G401.6 (cell line): ENCODE results near the gene BCO1.

Experiments
- FAIRE-seq: peaks from 2 replicates; lab custom pipeline; 2012; peaks lifted over from hg19 to GRCh38; lab: Jason Lieb, UNC

BCO1 gene

DNA sequence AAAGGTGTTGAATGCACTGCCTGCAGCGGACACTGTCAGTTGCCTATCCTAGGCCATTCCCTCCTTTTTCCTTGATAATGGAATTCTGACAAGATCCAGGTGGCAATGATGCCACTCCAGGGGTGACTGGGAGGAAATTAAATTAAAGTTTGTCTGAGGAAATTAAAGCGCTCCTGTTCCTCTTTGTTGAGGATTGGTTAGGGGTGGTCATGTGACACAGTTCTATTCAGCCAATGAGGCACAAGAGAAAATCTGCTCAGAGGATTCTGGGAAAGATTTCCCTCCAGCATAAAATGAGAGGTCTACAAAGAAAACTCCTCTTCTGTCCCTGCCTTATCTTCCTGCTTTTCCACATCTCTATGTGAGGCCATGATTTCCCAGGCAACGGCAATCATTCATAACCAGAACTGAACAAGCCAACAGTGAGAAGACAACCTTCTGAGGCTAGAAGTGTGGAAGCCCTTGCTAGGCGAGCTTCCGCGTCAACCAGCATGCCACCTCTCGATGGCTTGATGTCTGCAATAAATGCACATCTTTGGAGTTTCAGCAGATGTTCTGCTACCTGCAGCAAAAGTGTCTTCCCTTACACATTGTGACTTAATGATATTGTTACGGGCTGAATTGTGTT lies 5.6 kb upstream of the BCO1 start:
- no peak for FAIRE-seq

DNA sequence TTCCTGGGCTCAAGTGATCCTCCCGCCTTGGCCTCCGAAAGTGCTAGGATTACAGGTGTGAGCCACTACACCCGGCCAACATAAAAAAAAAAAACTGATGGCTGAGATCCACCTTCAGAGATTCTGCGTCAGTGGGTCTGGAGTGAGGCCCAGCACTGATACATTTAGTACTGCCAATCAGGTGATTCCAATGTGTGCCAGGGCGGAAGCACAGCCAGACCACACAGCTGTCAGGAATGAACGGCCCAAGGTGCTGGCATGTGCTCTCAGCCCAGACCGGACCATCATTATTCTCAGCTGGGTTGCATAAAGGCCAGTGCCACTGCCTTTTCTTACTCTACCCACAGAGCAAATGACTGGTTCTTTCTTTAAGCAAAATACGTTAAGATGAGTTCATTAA lies 1.2 kb upstream of the BCO1 start:
- FAIRE-seq = no peak

DNA sequence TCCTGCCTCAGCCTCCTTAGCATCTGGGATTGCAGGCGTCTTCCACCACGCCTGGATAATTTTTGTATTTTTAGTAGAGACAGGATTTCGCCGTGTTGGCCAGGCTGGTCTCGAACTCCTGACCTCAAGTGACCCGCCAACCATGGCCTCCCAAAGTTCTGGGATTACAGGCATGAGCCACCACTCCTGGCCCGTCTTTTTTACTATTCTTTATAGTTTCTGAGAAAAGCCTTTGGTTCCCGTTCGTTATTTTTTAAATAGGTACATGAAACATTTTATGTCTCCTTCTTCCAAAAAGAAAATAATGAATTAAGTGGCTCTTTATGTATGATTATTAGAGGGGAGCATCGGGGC lies 570 bp upstream of the BCO1 start:
- no peak for FAIRE-seq

DNA sequence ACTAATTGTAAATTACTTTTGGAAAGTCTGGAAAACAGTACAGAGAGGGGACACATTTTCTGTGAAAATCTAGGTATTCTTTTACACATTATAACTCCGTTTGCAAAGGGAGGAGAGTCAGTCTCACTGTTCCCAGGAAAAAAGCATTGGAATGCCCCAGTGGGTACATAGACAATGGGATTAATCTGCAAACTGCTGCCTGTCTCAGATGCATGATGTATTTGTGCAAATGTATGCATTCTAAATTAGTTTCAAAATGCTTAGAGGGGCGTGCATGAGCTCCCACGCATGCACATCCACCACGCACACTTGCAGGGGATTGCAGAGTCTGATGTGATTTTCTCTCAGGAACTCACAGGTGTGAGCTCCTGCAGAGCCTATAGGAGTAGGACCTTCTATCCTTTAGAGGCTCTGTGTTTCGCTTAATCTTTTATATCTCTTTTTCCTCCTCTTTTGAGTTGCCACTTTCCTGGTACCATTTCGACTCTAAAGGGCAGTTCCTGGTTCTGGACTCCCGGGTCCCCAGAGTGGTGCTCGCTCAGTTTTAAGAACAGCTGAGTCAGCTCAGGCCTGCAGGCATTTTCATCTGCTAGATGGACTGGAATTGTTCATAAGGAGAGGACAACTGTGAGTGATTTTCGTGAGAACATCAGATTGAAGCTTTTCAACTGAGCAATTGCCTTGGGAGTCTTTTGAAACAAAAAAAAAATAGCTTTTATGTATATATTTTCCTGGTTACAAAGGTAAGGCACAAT lies 1.1 kb downstream of the BCO1 start:
- no peak for FAIRE-seq

DNA sequence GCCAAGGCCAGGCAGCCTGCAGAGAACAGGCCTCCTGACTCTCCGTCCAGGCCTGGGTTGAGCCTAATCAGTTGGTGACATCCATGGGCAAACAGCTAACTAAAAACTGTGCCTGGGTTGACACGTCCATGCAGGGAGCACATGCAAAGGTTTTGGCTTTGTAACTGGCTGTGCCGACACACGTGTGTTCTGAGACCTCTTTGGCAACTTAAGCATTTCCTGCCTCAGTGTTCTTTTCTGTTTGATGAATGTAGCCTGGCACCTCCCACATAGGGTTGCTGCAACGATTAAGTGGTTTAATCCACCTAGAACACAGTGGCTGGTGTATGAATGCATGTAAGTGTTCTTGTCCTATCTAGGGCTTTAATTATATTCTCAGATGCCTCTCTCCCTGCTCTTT lies 3.2 kb downstream of the BCO1 start:
- no peak for FAIRE-seq

DNA sequence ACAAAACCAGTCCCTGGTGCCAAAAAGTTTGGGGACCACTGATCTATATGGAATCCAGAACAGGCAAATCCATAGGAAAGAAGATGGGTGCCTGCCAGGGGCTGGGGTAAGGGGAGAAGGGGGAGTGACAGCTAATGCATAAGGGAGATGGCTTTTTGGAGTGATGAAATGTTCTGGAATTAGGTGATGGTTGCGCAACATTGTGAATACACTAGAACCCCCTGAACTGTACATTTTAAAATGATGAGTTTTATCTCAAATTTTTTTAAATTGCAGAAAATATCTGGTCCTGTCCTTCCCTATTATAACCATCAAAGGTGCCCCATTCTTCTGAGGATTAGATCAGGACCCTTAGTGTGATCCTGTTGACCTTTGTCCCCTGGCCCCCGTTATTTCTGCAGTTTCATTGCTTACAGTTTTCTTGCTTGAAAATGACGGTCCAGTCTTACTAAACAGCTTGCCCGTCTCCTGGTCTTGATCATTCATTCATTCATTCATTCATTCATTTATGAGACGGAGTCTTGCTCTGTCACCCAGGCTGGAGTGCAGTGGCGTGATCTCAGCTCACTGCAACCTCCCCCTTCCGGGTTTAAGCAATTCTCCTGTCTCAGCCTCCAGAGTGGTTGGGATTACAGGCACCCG lies 4.6 kb downstream of the BCO1 start:
- FAIRE-seq = no peak

DNA sequence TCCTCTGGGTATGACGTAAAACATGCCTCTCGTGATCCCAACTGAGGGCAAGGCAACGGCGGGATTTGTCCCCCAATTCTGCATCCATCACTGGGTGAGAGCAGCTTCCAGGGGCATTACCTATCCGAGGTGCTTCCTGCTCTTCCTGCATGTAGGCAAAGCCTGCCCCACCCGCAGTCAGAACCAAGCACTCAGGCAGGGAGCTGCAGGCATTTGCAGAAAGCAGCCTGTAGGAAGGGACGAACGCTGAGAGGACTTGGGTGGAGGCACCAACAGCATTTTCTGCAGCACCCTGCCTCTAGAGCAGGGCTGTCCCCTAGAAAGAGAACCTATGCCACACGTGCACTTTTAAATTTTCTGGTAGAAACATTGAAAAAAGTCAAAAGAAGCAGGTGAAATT lies 5.5 kb downstream of the BCO1 start:
- FAIRE-seq = no peak

DNA sequence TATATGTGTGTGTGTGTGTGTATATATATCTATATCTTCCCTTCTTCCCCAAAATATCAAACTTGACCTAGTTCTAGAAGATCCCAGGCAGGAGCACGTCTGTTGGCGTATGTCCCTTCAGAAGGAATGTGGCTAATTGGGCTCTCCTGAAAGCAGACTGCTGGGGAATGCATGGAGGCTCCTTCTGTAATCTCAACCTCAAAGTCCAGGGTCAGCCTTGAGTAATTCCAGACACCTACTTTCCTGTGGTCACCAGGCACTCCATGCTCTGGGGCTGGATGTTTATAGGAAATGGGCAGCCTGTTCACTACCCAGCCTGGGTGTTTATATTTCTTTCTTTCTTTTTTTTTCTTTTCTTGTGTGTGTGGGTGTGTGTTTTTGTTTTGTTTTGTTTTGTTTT lies 13.4 kb downstream of the BCO1 start:
- no peak for FAIRE-seq

DNA sequence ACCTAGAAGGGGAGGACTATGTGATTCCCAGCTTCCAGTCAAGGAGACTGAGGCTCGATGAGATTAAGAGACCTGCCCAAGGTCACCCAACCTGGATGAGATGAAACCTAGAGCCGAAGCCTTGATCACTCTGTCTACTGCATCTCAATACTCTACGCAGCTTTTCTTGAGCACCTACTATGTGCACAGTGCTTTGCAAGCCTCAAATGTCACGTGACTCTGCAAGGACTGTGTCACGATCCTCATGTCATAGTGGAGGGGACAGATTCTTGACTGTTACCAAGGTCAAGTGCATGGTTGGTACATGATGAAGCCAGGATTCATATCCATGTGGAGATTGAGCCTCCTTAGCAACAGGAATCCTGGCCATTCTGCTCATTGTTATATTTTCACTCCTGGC lies 14.7 kb downstream of the BCO1 start:
- FAIRE-seq = no peak

DNA sequence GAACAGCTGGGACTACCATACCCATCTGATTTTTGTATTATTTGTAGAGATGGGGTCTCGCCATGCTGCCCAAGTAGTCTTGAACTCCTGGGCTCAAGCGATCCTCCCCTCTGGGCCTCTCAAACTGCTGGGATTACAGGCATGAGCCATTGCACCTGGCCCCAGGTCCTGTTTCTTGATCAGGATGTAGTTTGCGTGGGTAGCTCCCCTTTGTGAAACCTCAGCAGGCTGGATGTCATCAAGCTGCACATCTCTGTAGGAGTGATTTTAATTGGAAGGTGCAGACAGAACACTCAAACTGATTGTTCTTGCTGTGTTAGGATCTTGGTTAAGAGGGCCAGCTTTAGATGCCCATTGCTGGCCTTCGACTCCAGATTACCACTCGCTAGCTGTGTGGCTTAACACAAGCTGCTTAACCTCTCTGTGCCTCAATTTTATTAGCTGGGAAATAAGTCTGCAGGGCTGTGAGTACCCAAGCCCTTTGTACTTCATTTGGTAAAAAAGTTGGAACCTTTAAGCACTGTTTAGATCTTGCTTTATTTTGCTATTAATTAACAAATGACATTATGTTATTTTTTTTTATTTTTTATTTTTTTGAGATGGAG lies 16.5 kb downstream of the BCO1 start:
- FAIRE-seq = no peak

DNA sequence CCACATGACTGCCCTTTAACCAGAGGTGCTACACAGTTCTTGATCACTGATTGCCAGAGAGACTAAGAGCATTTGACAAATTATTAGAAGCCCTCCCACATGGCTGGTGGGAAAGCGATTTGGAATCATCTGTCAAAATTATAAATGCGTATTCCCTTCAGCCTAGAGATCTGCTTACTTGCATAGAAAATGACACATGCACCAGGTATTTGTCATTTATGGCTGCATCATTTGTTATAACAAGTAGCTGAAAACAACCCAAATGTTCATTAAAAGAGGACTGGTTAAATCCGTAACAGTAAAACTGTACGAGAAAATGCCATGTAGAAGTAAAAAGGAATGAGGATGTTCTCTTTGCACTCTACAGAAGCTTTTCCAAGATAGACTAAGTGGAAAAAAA lies 21.4 kb downstream of the BCO1 start:
- no peak for FAIRE-seq

DNA sequence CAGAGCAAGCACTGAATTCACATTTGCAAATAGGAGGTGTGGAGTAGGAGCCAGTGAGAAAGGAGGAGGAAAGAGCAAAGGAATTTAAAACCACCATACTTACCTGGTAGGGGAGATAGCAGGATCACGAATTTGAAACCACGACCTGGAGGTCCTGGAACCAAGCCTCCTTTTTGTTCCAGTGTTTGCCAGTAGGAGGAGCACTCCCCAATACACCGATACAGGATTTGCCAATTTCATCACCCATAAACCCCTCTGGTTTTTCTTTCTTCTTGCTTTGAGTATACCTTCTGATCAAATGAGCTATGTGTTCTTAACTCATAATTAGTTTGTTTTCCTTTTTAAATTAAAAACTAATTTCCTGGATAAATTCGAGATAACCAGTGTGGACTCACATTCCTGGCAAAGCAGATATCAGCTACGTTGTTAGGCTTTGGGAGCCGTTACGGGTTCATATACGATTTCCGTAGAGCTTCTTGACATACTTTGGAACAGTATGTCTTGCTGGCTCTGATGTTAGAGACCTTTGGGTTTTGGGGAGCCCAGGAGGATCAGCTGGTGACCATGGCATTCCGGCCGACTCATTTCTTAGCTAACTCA lies 22.7 kb downstream of the BCO1 start:
- FAIRE-seq = no peak

DNA sequence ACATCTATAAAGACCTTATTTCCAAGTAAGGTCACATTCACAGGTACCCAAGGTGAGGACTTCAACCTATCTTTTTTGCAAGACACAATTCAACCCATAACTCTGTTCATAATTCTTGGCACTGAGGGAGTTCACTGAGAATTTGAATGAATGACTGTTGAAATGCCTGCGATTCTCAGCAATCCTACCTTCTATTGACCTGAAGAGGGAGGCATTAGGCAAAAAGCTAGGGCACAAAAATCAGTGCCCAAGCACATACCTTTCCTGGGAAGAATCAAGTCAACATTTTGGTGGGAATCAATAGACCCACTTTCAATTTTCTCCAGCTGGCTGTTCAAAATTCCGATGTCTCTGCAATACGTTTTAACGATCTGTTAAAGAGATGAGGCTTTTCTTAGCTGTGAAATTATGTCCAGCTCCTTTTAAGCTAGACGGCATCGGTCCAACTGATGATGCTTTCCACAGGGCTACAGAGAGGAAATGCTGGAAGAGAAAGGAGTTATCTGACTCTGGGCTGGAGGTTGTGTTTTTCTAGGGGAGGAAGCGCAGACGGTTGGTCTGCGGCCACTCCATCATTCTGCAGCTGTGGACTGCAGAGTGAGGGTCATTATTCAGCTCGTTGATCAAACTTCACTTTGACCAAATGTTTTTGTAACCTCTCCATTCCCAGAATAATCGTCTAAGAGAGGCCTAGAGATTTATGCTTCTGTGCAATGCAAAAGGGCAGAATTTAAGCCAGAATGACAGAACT lies 25.2 kb downstream of the BCO1 start:
- no peak for FAIRE-seq

DNA sequence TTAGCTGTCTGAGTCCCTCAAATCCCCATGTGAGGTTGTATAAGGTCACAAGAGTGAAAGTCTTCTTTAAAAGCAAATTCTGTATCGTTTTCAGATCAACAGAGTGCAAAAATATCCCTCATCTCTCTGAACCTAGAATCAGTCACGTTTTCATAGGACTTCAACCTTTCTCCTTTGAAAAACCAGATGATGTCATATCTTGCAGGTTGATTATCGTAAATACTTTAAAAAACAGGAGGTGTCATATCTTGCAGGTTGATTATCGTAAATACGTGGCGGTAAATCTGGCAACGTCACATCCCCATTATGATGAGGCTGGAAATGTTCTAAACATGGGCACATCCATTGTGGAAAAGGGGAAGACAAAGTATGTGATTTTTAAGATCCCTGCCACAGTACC lies 25.9 kb downstream of the BCO1 start:
- FAIRE-seq = no peak

DNA sequence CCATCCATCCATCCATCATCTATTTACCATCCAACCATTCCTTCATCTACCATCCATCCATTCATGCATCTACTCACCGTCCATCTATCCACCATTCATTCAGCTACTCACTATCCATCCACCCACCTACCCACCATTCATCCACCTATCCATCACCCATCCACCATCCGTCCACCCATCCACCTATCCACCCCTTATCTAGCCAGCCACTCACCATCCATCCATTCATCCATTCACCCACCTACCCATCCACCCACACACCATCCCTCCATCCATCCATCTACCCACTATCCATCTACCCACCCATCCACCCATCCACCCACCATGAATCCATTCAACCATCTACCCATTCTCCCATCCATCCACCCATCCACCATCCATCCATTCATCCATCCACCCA lies 26.6 kb downstream of the BCO1 start:
- no peak for FAIRE-seq

DNA sequence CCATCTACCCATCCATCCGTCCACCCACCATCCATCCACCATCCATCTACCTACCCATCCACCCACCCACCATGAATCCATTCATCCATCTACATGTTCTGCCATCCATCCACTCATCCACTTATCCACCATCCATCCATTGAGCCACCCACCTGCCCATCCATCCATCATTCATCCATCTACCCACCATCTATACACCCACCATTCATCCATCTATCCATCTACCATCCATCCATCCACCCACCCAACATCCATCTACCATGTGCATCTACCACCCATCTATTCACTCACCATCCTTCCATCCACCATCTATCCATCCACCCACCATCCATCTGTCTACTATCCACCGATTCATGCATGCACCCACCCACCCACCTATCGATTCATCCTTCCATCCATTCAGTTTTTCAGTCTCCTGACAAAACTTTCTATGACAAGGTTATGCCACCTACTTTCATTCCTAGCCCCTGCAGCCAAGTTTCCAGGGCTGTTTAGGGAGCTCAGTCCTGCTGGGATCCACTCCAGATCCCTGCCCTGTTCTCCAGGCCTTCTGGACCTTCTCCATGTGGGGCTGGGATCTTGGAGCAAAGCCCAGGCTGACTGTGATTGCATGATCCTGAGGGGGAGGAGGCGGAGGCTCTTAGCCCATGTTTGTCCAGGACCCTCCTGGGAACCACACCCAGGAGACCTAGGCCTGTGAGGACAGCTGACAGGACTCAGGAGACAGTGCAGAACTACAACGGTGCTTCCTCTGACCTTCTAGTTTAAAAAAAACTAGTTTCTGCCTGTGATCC lies 27.4 kb downstream of the BCO1 start:
- FAIRE-seq = no peak

DNA sequence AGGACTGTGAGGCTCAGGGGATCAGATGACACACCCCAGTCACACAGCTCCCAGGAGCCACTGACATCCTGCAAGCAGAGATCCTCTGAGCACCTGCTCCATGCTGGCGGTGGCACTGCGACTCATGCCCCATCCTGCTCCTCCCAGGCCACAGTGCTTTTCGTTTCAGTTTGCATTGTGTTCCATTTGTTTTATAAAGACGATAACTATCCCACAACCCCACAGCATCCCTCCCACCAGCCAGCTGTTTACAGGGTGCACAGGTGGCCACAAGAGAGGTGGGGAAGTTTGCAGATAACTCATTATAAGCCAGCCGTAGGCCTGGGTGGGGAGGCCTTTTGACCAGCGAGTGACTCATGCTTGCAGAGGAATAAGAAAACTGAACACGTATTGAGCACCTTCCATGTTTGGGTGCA lies 28.2 kb downstream of the BCO1 start:
- no peak for FAIRE-seq

DNA sequence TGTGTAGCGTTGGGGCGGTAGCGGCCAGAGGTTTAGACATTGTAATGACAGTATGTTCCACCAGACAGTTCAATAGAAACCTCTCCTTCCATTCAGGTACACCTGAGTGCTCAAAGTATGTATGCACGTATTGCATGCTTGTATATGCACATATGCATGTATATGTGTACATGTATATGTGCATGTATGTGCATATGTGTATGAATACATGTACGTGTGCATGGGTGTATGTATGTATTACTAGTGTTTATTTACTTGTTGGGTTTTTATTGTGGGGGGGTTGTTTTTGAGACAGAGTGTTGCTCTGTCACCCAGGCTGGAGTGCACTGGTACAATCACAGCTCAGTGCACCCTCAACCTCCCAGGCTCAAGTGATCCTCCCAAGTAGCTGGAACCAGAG lies 30.0 kb downstream of the BCO1 start:
- no peak for FAIRE-seq

DNA sequence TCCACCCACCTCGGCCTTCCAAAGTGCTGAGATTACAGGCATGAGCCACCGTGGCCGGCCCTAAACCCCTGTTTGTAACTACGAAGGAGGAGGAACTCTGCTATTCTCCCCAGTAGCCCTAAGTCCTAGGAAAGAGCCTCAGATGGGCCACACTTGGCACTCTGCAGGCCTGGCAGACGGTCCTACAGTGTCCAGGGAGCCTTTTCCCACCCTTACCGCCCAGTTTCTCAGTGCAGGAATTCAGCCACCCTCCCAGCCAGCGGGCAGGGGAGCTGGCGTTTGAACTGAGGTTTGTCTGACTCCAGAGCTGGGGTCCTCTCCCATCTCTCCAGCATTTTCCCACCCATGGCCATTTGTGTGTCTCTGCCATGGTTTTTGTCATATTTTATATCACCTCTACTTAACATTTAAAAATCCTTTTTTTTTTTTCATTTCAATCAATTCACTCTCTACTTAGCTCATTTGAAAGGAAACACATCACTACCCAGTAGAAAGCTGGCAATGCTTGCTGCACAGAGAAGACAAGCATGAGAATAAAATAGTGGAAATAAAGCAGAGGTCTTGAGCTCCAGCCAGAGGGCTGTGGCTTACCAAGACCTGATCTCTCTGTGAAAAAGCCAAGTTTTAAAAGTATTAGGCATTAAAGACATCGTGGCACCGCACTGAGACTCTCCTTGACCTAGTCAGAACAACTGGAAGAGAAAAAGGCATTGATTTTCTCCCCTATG lies 34.9 kb downstream of the BCO1 start:
- no peak for FAIRE-seq

DNA sequence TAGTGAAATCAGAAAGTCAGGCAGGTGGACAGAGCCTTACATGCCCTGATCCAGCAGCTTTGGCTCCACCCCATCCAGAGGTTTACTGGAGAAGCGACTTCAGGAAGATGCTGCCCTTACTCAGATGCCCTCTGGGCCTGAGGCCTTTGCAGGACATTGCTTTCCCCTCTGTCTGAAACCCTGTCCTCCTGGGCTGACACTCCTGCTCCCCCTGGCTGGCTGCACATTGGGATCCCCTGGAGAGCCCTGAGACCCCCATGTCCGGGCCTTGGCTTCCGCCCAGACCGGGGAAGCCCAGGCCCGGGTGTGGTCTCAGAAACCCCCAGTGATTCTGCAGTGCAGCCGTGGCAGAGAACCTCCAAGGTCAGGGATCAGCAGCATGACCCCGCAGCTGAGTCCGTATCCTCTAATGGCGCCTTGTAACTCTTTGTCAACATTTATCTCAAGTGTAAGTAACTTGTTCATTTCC lies 36.6 kb downstream of the BCO1 start:
- FAIRE-seq = no peak

DNA sequence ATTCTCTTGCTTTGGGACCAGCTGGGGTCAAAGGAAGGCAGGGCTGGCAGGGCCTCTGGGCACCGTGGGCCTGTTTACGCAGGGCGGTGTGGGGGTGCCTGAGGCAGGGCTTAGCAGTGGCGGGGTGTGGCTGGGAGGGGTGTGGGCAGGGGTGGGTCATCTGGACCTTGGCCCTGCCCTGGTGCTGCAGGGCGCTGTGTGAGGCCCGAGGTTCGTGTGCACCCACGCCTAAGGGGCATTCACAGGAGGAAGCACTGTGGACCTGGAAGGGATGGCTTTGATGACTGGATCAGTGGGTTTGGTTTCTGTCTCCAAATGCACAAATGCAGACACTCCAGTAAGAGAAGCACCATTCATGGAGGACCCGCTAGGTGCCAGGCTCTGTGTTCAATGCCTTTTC lies 37.3 kb downstream of the BCO1 start:
- no peak for FAIRE-seq
